Keratinocyte (primary cell): ENCODE data around the gene TRUB1. TPM values are rescaled to one million over a fixed set of nuclear protein-coding genes. Genes with fewer than 3 reads are reported as not detected.

Experiments
- DNase-seq: peaks from one replicate; pipeline ENCODE4 v3.0.0-alpha.2; 2011; ENCODE audit warnings: low read depth, missing footprints, low spot score
- FAIRE-seq: peaks from 2 replicates; lab custom pipeline; 2011; peaks lifted over from hg19 to GRCh38; lab: Jason Lieb, UNC
- H2AFZ ChIP-seq: 2 replicates; pipeline ENCODE4 v1.6.0; 2012; ENCODE audit warnings: low read length, control low read depth, inconsistent platforms; ENCODE audit not compliant: control insufficient read depth
- H3K27ac ChIP-seq: 2 replicates; pipeline ENCODE4 v1.5.1; 2011; ENCODE audit warnings: low read length; ENCODE audit not compliant: control insufficient read depth, insufficient read depth
- H3K27me3 ChIP-seq: 3 replicates; pipeline ENCODE4 v1.6.0; 2011; ENCODE audit warnings: low read length; ENCODE audit not compliant: control insufficient read depth, insufficient read depth; ENCODE audit errors: extremely low read depth
- H3K36me3 ChIP-seq, 2 experiments: 2 replicates in 1 of 2; 3 replicates in 1 of 2; pipeline ENCODE4 v1.5.1; 2011; ENCODE audit warnings: low read length in 2 of 2, mild to moderate bottlenecking in 1 of 2; ENCODE audit not compliant: control insufficient read depth in 2 of 2, insufficient read depth in 2 of 2; ENCODE audit errors: extremely low read depth in 1 of 2
- H3K4me1 ChIP-seq: 3 replicates; pipeline ENCODE4 v1.5.1; 2011; ENCODE audit warnings: low read length; ENCODE audit not compliant: control insufficient read depth, insufficient read depth; ENCODE audit errors: extremely low read depth
- H3K4me2 ChIP-seq: 3 replicates; pipeline ENCODE4 v1.6.0; 2011; ENCODE audit warnings: low read depth, low read length; ENCODE audit not compliant: control insufficient read depth, insufficient read depth; ENCODE audit errors: extremely low read depth
- H3K4me3 ChIP-seq, 3 experiments: fragments of 200-600 bp in 1 of 3; sonication (generic) in 1 of 3; 2 replicates in 2 of 3; 3 replicates in 1 of 3; pipeline ENCODE4 v1.5.1; 2011 to 2016; ENCODE audit warnings: low read length in 3 of 3, mild to moderate bottlenecking in 3 of 3, control low read depth in 2 of 3, inconsistent platforms in 1 of 3, low read depth in 1 of 3, mixed read lengths in 1 of 3, mixed run types in 1 of 3, moderate library complexity in 1 of 3; ENCODE audit not compliant: control insufficient read depth in 2 of 3, insufficient read depth in 2 of 3; ENCODE audit errors: extremely low read depth in 1 of 3
- H3K79me2 ChIP-seq: 2 replicates; pipeline ENCODE4 v1.6.0; 2012; ENCODE audit warnings: low read length; ENCODE audit not compliant: control insufficient read depth, insufficient read depth
- H3K9ac ChIP-seq: 3 replicates; pipeline ENCODE4 v1.6.0; 2011; ENCODE audit warnings: low read length; ENCODE audit not compliant: control insufficient read depth, insufficient read depth; ENCODE audit errors: extremely low read depth
- H3K9me1 ChIP-seq: 3 replicates; pipeline ENCODE4 v1.6.0; 2011; ENCODE audit warnings: low read length; ENCODE audit not compliant: control insufficient read depth, insufficient read depth; ENCODE audit errors: extremely low read depth
- H3K9me3 ChIP-seq: 2 replicates; pipeline ENCODE4 v1.5.1; 2012; ENCODE audit warnings: low read depth, low read length; ENCODE audit not compliant: control insufficient read depth
- H4K20me1 ChIP-seq: 3 replicates; pipeline ENCODE4 v1.6.0; 2011; ENCODE audit warnings: low read length; ENCODE audit not compliant: control insufficient read depth, insufficient read depth; ENCODE audit errors: extremely low read depth
- CTCF ChIP-seq, 3 experiments: IDR thresholded peaks in 1 of 3; conservative IDR thresholded peaks in 1 of 3; optimal IDR thresholded peaks in 1 of 3; 2 replicates in 2 of 3; 3 replicates in 1 of 3; pipeline versions ENCODE3 to v1.5.1; 2011; ENCODE audit warnings: low read length in 3 of 3, mild to moderate bottlenecking in 3 of 3, moderate library complexity in 2 of 3, control low read depth in 1 of 3, inconsistent platforms in 1 of 3; ENCODE audit not compliant: insufficient read depth in 2 of 3; ENCODE audit errors: extremely low read depth in 1 of 3
- EZH2 ChIP-seq: IDR thresholded peaks from one replicate; pipeline ENCODE4 v1.6.1; 2012; ENCODE audit warnings: inconsistent platforms, mild to moderate bottlenecking, low read length, moderate library complexity
- dilution Hi-C: fragments of 300-500 bp; cut with MboI; formaldehyde crosslinking; loops from one replicate; pipeline ENCODE4 v1.7.0; 2020; ENCODE audit warnings: low sequenced_read_pairs; ENCODE audit not compliant: extremely low pct_ligation_motif_present
- polyA minus RNA-seq, 3 experiments: library from RNA; depleted of rRNA, polyadenylated mRNA; stranded (reverse); fragments of >200 nt; gene quantifications; 1 replicate in 1 of 3; 2 replicates in 1 of 3; 3 replicates in 1 of 3; pipeline ENCODE4 v1.2.3, GENCODE V29; 2011
- polyA plus RNA-seq, 5 experiments: library from polyadenylated mRNA; depleted of rRNA in 3 of 5; stranded (reverse) in 3 of 5; stranded (forward) in 1 of 5; unstranded in 1 of 5; fragments of >200 nt; gene quantifications; 1 replicate in 1 of 5; 2 replicates in 3 of 5; 3 replicates in 1 of 5; pipeline versions ENCODE4 v1.2.1 to v1.2.3, GENCODE V29; 2011 to 2012; ENCODE audit warnings: missing spikeins in 2 of 5, low read depth in 1 of 5, low replicate concordance in 1 of 5

TRUB1 gene
- polyA plus RNA-seq: 12.6 to 20.5 TPM (median 14.3 TPM) in 3 replicates
- polyA plus RNA-seq (2011; ENCODE audit: low read depth): 28.4 TPM
- 10.9 and 16.4 TPM in 2 replicates for polyA plus RNA-seq (2011; cell fraction: cytosol; rRNA removed)
- polyA plus RNA-seq (2011; cell fraction: nucleus; rRNA removed): 10.7 and 17.2 TPM in 2 replicates
- 9.1 and 12.9 TPM in 2 replicates for polyA plus RNA-seq (2012; ENCODE audit: low replicate concordance)
- 4.6 to 16.1 TPM (median 5.1 TPM) in 3 replicates for polyA minus RNA-seq
- polyA minus RNA-seq (2011; cell fraction: cytosol; rRNA and poly(A)+ RNA removed): 9.4 TPM
- polyA minus RNA-seq (2011; cell fraction: nucleus; rRNA and poly(A)+ RNA removed): 9.8 and 16.2 TPM in 2 replicates

GRCh38 chr10:114937962-114938855 is at the start of gene TRUB1:
TSS of gene TRUB1 (plus strand) at chr10:114938195. CDS start at chr10:114938254, 59 bp downstream.
- H3K4me2 ChIP-seq: peak within 1 kb of the TSS; percentile 95
- H3K4me1 ChIP-seq: peaks cover 20% of the 10 kb centered on the region
- H3K9ac ChIP-seq: peak within 1 kb of the TSS; percentile 98
- H4K20me1 ChIP-seq: no peaks in the 10 kb centered on the region
- H3K4me3 ChIP-seq: peak within 1 kb of the TSS; percentile 70 to 97 (median 93)
- H3K27ac ChIP-seq: peak within 1 kb of the TSS; percentile 97
- H3K9me3 ChIP-seq: no peaks in the 10 kb centered on the region
- peak within 1 kb of the TSS; percentile 95 for H2AFZ ChIP-seq
- dilution Hi-C loops: no loop called here
- H3K9me1 ChIP-seq: no peaks in the 10 kb centered on the region
- DNase-seq: peak; percentile 63
- FAIRE-seq: peak; percentile 85
- peaks cover 31% of the 10 kb centered on the region for H3K79me2 ChIP-seq
- TF ChIP-seq CTCF (optimal IDR thresholded peaks at IDR 0.05 in 1 of 3, IDR thresholded peaks at IDR 0.05 in 1 of 3, conservative IDR thresholded peaks at IDR 0.05 in 1 of 3; ENCODE audit: extremely low read depth in 1 of 3, insufficient read depth in 2 of 3, low read length in 3 of 3): no peak
- TF ChIP-seq EZH2: no peak
- peaks cover 6 to 13% of the 10 kb centered on the region in 2 experiments for H3K36me3 ChIP-seq
- H3K27me3 ChIP-seq: no peaks in the 10 kb centered on the region

- Histone ChIP-seq H3K4me1 (peaks cover 7% of the 10 kb centered on the region), H3K9me1 (no peaks in the 10 kb centered on the region), H3K27ac (no peak overlapping the region), H3K9me3 (no peaks in the 10 kb centered on the region), H2AFZ (peak overlapping the region; percentile 19), H3K9ac (no peak overlapping the region), H3K27me3 (no peaks in the 10 kb centered on the region), H3K4me3 (no peak overlapping the region), H3K79me2 (no peaks in the 10 kb centered on the region), H3K36me3 (no peaks in the 10 kb centered on the region), H3K4me2 (no peak overlapping the region), H4K20me1 (no peaks in the 10 kb centered on the region)
- DNase-seq (no peak), FAIRE-seq (peak; percentile 9)
- dilution Hi-C loops: no loop called here
- TF ChIP-seq CTCF (optimal IDR thresholded peaks at IDR 0.05 in 1 of 3, IDR thresholded peaks at IDR 0.05 in 1 of 3, conservative IDR thresholded peaks at IDR 0.05 in 1 of 3; ENCODE audit: extremely low read depth in 1 of 3, insufficient read depth in 2 of 3, low read length in 3 of 3) (no peak), EZH2 (no peak)
These were observed 44.7 kb upstream of the TRUB1 start for GRCh38 chr10:114893251-114893650.
